ENCODE results near the gene ZNF408.

The ZNF408 gene

GRCh38 chr11:46686886-46687795 lies 13.7 kb upstream of the ZNF408 start:
- no peak overlapping the region for H3K9ac ChIP-seq (ENCODE audit: low read depth, low read length)
- H3K4me3 ChIP-seq (ENCODE audit: low read depth, low read length): no peak overlapping the region
- H3K4me1 ChIP-seq (ENCODE audit: control insufficient read depth, insufficient read depth, low read length): no peaks in the 10 kb centered on the region
- H3K9me3 ChIP-seq (ENCODE audit: control insufficient read depth, insufficient read depth, low read length): no peaks in the 10 kb centered on the region
- no peak overlapping the region for H3K27ac ChIP-seq (ENCODE audit: low read depth, low read length)
- no peaks in the 10 kb centered on the region for H3K27me3 ChIP-seq (ENCODE audit: control insufficient read depth, insufficient read depth, low read length)
- peaks cover 9% of the 10 kb centered on the region; the same call in 1 of the 2 replicates for H3K36me3 ChIP-seq (ENCODE audit: control insufficient read depth, insufficient read depth, low read length)

GRCh38 chr11:46690702-46691101 lies 10.1 kb upstream of the ZNF408 start:
- Histone ChIP-seq H3K36me3 (ENCODE audit: control insufficient read depth, insufficient read depth, low read length) (peaks cover 28% of the 10 kb centered on the region), H3K4me3 (ENCODE audit: low read depth, low read length) (no peak overlapping the region)

GRCh38 chr11:46692450-46692849 lies 8.4 kb upstream of the ZNF408 start:
- Histone ChIP-seq H3K4me3 (ENCODE audit: low read depth, low read length) (no peak overlapping the region), H3K27me3 (ENCODE audit: control insufficient read depth, insufficient read depth, low read length) (no peaks in the 10 kb centered on the region), H3K9ac (ENCODE audit: low read depth, low read length) (no peak overlapping the region), H3K27ac (ENCODE audit: low read depth, low read length) (no peak overlapping the region), H3K36me3 (ENCODE audit: control insufficient read depth, insufficient read depth, low read length) (peaks cover 30% of the 10 kb centered on the region), H3K9me3 (ENCODE audit: control insufficient read depth, insufficient read depth, low read length) (no peaks in the 10 kb centered on the region), H3K4me1 (ENCODE audit: control insufficient read depth, insufficient read depth, low read length) (no peaks in the 10 kb centered on the region)

More at GRCh38 chr11:46690702-46691101, 10.1 kb upstream of the ZNF408 start:
- H3K9ac ChIP-seq (ENCODE audit: low read depth, low read length): no peak overlapping the region
- no peak overlapping the region for H3K27ac ChIP-seq (ENCODE audit: low read depth, low read length)
- no peaks in the 10 kb centered on the region for H3K27me3 ChIP-seq (ENCODE audit: control insufficient read depth, insufficient read depth, low read length)
- H3K9me3 ChIP-seq (ENCODE audit: control insufficient read depth, insufficient read depth, low read length): no peaks in the 10 kb centered on the region
- no peaks in the 10 kb centered on the region for H3K4me1 ChIP-seq (ENCODE audit: control insufficient read depth, insufficient read depth, low read length)

- Histone ChIP-seq H3K27ac (ENCODE audit: low read depth, low read length) (no peak overlapping the region), H3K27me3 (ENCODE audit: control insufficient read depth, insufficient read depth, low read length) (no peaks in the 10 kb centered on the region), H3K4me3 (ENCODE audit: low read depth, low read length) (no peak overlapping the region), H3K9ac (ENCODE audit: low read depth, low read length) (no peak overlapping the region), H3K36me3 (ENCODE audit: control insufficient read depth, insufficient read depth, low read length) (peaks cover 22% of the 10 kb centered on the region), H3K4me1 (ENCODE audit: control insufficient read depth, insufficient read depth, low read length) (no peaks in the 10 kb centered on the region), H3K9me3 (ENCODE audit: control insufficient read depth, insufficient read depth, low read length) (no peaks in the 10 kb centered on the region)
Measured at GRCh38 chr11:46693597-46694012, 7.2 kb upstream of the ZNF408 start.

- peaks cover 22% of the 10 kb centered on the region for H3K36me3 ChIP-seq (ENCODE audit: control insufficient read depth, insufficient read depth, low read length)
- no peak overlapping the region for H3K4me3 ChIP-seq (ENCODE audit: low read depth, low read length)
- no peak overlapping the region for H3K9ac ChIP-seq (ENCODE audit: low read depth, low read length)
- H3K9me3 ChIP-seq (ENCODE audit: control insufficient read depth, insufficient read depth, low read length): no peaks in the 10 kb centered on the region
- H3K27me3 ChIP-seq (ENCODE audit: control insufficient read depth, insufficient read depth, low read length): no peaks in the 10 kb centered on the region
- H3K4me1 ChIP-seq (ENCODE audit: control insufficient read depth, insufficient read depth, low read length): no peaks in the 10 kb centered on the region
- no peak overlapping the region for H3K27ac ChIP-seq (ENCODE audit: low read depth, low read length)
Measured at GRCh38 chr11:46694072-46694471, 6.8 kb upstream of the ZNF408 start.

- H3K4me3 ChIP-seq (ENCODE audit: low read depth, low read length): no peak overlapping the region
- no peak overlapping the region for H3K27ac ChIP-seq (ENCODE audit: low read depth, low read length)
- H3K4me1 ChIP-seq (ENCODE audit: control insufficient read depth, insufficient read depth, low read length): no peaks in the 10 kb centered on the region
- H3K36me3 ChIP-seq (ENCODE audit: control insufficient read depth, insufficient read depth, low read length): peaks cover 22% of the 10 kb centered on the region
- no peaks in the 10 kb centered on the region for H3K27me3 ChIP-seq (ENCODE audit: control insufficient read depth, insufficient read depth, low read length)
- no peak overlapping the region for H3K9ac ChIP-seq (ENCODE audit: low read depth, low read length)
- H3K9me3 ChIP-seq (ENCODE audit: control insufficient read depth, insufficient read depth, low read length): no peaks in the 10 kb centered on the region
Measured at GRCh38 chr11:46694607-46695006, 6.2 kb upstream of the ZNF408 start.

GRCh38 chr11:46695345-46696211 lies 5.3 kb upstream of the ZNF408 start:
- Histone ChIP-seq H3K9ac (ENCODE audit: low read depth, low read length) (no peak overlapping the region), H3K4me1 (ENCODE audit: control insufficient read depth, insufficient read depth, low read length) (no peaks in the 10 kb centered on the region), H3K27me3 (ENCODE audit: control insufficient read depth, insufficient read depth, low read length) (no peaks in the 10 kb centered on the region), H3K4me3 (ENCODE audit: low read depth, low read length) (no peak overlapping the region), H3K27ac (ENCODE audit: low read depth, low read length) (no peak overlapping the region), H3K36me3 (ENCODE audit: control insufficient read depth, insufficient read depth, low read length) (peaks cover 22% of the 10 kb centered on the region), H3K9me3 (ENCODE audit: control insufficient read depth, insufficient read depth, low read length) (no peaks in the 10 kb centered on the region)

- H3K9ac ChIP-seq (ENCODE audit: low read depth, low read length): no peak overlapping the region
- H3K4me1 ChIP-seq (ENCODE audit: control insufficient read depth, insufficient read depth, low read length): no peaks in the 10 kb centered on the region
- no peak overlapping the region for H3K4me3 ChIP-seq (ENCODE audit: low read depth, low read length)
- peaks cover 22% of the 10 kb centered on the region for H3K36me3 ChIP-seq (ENCODE audit: control insufficient read depth, insufficient read depth, low read length)
- no peak overlapping the region for H3K27ac ChIP-seq (ENCODE audit: low read depth, low read length)
- H3K9me3 ChIP-seq (ENCODE audit: control insufficient read depth, insufficient read depth, low read length): no peaks in the 10 kb centered on the region
- H3K27me3 ChIP-seq (ENCODE audit: control insufficient read depth, insufficient read depth, low read length): no peaks in the 10 kb centered on the region
Measured at GRCh38 chr11:46696212-46696558, 4.6 kb upstream of the ZNF408 start.

GRCh38 chr11:46697303-46697702 lies 3.5 kb upstream of the ZNF408 start:
- no peak overlapping the region for H3K9ac ChIP-seq (ENCODE audit: low read depth, low read length)
- no peak overlapping the region for H3K4me3 ChIP-seq (ENCODE audit: low read depth, low read length)
- H3K4me1 ChIP-seq (ENCODE audit: control insufficient read depth, insufficient read depth, low read length): no peaks in the 10 kb centered on the region
- peaks cover 23% of the 10 kb centered on the region for H3K36me3 ChIP-seq (ENCODE audit: control insufficient read depth, insufficient read depth, low read length)
- no peak overlapping the region for H3K27ac ChIP-seq (ENCODE audit: low read depth, low read length)
- no peaks in the 10 kb centered on the region for H3K9me3 ChIP-seq (ENCODE audit: control insufficient read depth, insufficient read depth, low read length)
- H3K27me3 ChIP-seq (ENCODE audit: control insufficient read depth, insufficient read depth, low read length): no peaks in the 10 kb centered on the region

GRCh38 chr11:46697723-46698122 lies 3.1 kb upstream of the ZNF408 start:
- H3K4me1 ChIP-seq (ENCODE audit: control insufficient read depth, insufficient read depth, low read length): no peaks in the 10 kb centered on the region
- H3K27ac ChIP-seq (ENCODE audit: low read depth, low read length): no peak overlapping the region
- H3K9me3 ChIP-seq (ENCODE audit: control insufficient read depth, insufficient read depth, low read length): no peaks in the 10 kb centered on the region
- no peak overlapping the region for H3K9ac ChIP-seq (ENCODE audit: low read depth, low read length)
- H3K27me3 ChIP-seq (ENCODE audit: control insufficient read depth, insufficient read depth, low read length): no peaks in the 10 kb centered on the region
- H3K36me3 ChIP-seq (ENCODE audit: control insufficient read depth, insufficient read depth, low read length): peaks cover 28% of the 10 kb centered on the region
- no peak overlapping the region for H3K4me3 ChIP-seq (ENCODE audit: low read depth, low read length)

- no peak overlapping the region for H3K27ac ChIP-seq (ENCODE audit: low read depth, low read length)
- H3K4me3 ChIP-seq (ENCODE audit: low read depth, low read length): no peak overlapping the region
- no peaks in the 10 kb centered on the region for H3K27me3 ChIP-seq (ENCODE audit: control insufficient read depth, insufficient read depth, low read length)
- H3K9me3 ChIP-seq (ENCODE audit: control insufficient read depth, insufficient read depth, low read length): no peaks in the 10 kb centered on the region
- H3K4me1 ChIP-seq (ENCODE audit: control insufficient read depth, insufficient read depth, low read length): no peaks in the 10 kb centered on the region
- H3K36me3 ChIP-seq (ENCODE audit: control insufficient read depth, insufficient read depth, low read length): peaks cover 33% of the 10 kb centered on the region
- no peak overlapping the region for H3K9ac ChIP-seq (ENCODE audit: low read depth, low read length)
Measured at GRCh38 chr11:46698597-46698996, 2.2 kb upstream of the ZNF408 start.

Data from HUES48 (cell line).